Upper lobe of left lung (tissue), 6 donors: Measurements from ENCODE around the gene FNBP1L. TPM values are rescaled to one million over a fixed set of nuclear protein-coding genes. Genes with fewer than 3 reads are reported as not detected.
A peak's percentile ranks its signal among the peaks of the same experiment; 100 is the strongest.

ENCODE experiments used
- ATAC-seq, 2 donors: fragments of 200-7000 bp; cut with Tn5 transposase; one replicate each; pipeline ENCODE4 v1.9.1; 2022; ENCODE audit warnings: mild to moderate bottlenecking in 2 of 2, moderate library complexity in 2 of 2; ENCODE audit not compliant: low FRiP score in 2 of 2
- DNase-seq, 2 donors: peaks; one replicate each; pipeline ENCODE4 v3.0.0-alpha.2; 2019 to 2020
- H3K27ac ChIP-seq, 4 donors: fragments of 200-600 bp; sonication (generic); one replicate each; pipeline ENCODE4 v1.5.1; 2016 to 2019
- H3K27me3 ChIP-seq, 4 donors: fragments of 200-600 bp; sonication (generic); one replicate each; pipeline ENCODE4 v1.5.1; 2017 to 2019
- H3K36me3 ChIP-seq, 4 donors: fragments of 200-600 bp; sonication (generic); one replicate each; pipeline ENCODE4 v1.5.1; 2016 to 2019
- H3K4me1 ChIP-seq, 4 donors: fragments of 200-600 bp; sonication (generic); one replicate each; pipeline ENCODE4 v1.5.1; 2018 to 2019
- H3K4me3 ChIP-seq, 4 donors: fragments of 200-600 bp; sonication (generic); one replicate each; pipeline ENCODE4 v1.5.1; 2017 to 2019; ENCODE audit warnings: mild to moderate bottlenecking in 2 of 4, moderate library complexity in 1 of 4
- H3K9me3 ChIP-seq, 4 donors: fragments of 200-600 bp; sonication (generic); one replicate each; pipeline ENCODE4 v1.5.1; 2018 to 2019
- EP300 ChIP-seq, 4 donors: sonication (generic); formaldehyde crosslinking; IDR thresholded peaks; one replicate each; pipeline ENCODE4 v1.5.1; 2017; ENCODE audit warnings: antibody characterized with exemption in 4 of 4, control low read depth in 2 of 4
- POLR2A ChIP-seq, 4 donors: fragments of 450-650 bp; IDR thresholded peaks; one replicate each; pipeline ENCODE4 v1.5.1; 2016 to 2017; ENCODE audit warnings: antibody characterized with exemption in 4 of 4, mild to moderate bottlenecking in 2 of 4
- POLR2AphosphoS5 ChIP-seq, 2 donors: sonication (generic); formaldehyde crosslinking; IDR thresholded peaks; one replicate each; pipeline ENCODE4 v1.5.1; 2017; ENCODE audit warnings: antibody characterized with exemption in 2 of 2
- WGBS, 2 donors: methylation state at CpG; one replicate each; pipeline ENCODE4 v1.1.5; 2017 to 2018; 5-methylcytosine and 5-hydroxymethylcytosine counted together
- total RNA-seq, 6 donors: library from RNA; depleted of rRNA in 4 of 6; stranded (reverse); fragments of >200 nt in 4 of 6; gene quantifications; one replicate each; pipeline versions ENCODE4 v1.1.0 to v1.2.1, GENCODE V29; 2016 to 2021
- TF ChIP-seq, protein P1 (sequence below), 6 experiments: fragments of 450-650 bp in 4 of 6; fragments of 200-600 bp in 2 of 6; sonication (generic) in 2 of 6; IDR thresholded peaks; one replicate each; pipeline ENCODE4 v1.5.1; 2016 to 2019; ENCODE audit warnings: antibody characterized with exemption in 6 of 6
- donor health status: DM: no; HTN: no; CAD: no; lungs with moderate emphysema.
- donor health status: DM: no; HTN: yes; CAD: no; lungs with severe emphysema.

Gene FNBP1L
- total RNA-seq, 6 donors from 2014 or later = 28.5 to 84.0 (median 34.0) TPM

DNA sequence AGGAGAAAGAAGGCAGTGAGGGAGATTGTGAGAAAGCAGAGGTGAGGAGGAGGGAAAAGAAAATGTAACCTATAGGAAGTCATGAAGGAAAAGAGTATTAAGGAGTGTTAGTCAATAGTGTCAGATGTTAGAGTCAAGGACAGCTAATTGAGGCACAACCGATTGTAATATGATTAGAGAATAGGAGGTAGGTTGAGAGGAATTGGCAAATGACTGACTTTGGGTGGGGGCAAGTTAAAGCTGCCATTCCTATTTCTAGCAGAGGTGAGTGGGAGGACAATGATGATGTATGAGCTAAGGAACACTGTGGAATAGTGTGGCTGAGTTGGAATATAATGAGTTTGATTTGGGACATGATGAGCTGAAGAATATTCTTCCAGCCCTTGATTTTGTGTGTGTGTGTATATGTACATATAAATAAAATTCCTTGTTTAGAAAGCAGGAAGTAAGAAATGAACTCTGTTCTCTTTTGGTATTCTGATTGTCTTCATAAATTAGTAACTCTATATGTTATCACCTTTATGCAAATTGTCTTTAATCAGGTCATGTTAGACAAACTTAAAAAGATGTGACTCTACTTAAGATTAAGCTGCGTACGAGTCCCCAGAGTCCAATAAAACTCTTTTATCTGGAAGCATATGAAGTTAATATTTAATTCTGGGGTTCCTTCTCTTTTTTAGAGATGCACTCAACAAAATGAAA lies 98.4 kb downstream of the FNBP1L start:
- no peak for DNase-seq
- ATAC-seq = no peak

DNA sequence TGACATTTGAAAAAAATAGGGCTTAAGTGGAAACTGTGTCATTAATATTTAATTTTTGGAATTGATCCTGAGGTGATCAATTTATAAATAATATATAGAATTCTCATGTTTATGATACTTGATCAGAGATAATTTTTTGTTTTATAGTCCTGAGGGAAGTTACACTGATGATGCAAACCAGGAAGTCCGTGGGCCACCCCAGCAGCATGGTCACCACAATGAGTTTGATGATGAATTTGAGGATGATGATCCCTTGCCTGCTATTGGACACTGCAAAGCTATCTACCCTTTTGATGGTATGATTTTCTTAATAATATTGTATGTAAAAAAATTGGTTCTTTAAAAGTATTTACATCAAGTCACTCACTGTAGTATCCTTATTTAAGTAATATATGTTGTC lies 101.2 kb downstream of the FNBP1L start:
- TF ChIP-seq, protein P1, sequence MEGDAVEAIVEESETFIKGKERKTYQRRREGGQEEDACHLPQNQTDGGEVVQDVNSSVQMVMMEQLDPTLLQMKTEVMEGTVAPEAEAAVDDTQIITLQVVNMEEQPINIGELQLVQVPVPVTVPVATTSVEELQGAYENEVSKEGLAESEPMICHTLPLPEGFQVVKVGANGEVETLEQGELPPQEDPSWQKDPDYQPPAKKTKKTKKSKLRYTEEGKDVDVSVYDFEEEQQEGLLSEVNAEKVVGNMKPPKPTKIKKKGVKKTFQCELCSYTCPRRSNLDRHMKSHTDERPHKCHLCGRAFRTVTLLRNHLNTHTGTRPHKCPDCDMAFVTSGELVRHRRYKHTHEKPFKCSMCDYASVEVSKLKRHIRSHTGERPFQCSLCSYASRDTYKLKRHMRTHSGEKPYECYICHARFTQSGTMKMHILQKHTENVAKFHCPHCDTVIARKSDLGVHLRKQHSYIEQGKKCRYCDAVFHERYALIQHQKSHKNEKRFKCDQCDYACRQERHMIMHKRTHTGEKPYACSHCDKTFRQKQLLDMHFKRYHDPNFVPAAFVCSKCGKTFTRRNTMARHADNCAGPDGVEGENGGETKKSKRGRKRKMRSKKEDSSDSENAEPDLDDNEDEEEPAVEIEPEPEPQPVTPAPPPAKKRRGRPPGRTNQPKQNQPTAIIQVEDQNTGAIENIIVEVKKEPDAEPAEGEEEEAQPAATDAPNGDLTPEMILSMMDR (IDR thresholded peaks at IDR 0.05) = no peak
- TF ChIP-seq EP300 (IDR thresholded peaks at IDR 0.05) (no peak), POLR2A (IDR thresholded peaks at IDR 0.05) (no peak), POLR2AphosphoS5 (IDR thresholded peaks at IDR 0.05) (no peak)
- Histone ChIP-seq H3K9me3 (no peaks in the 10 kb centered on the region), H3K4me3 (no peak overlapping the region), H3K4me1 (peaks cover 20 to 26% (median 22%) of the 10 kb centered on the region in 4 donors), H3K36me3 (peaks cover 0 to 57% (median 6%) of the 10 kb centered on the region in 4 donors), H3K27me3 (no peaks in the 10 kb centered on the region), H3K27ac (no peak overlapping the region)
- DNase-seq (no peak), ATAC-seq (no peak)
- WGBS, 2 donors = 38 to 48% methylated on average over 1 of the region's 1 CpG

More for the DNA sequence above, 98.4 kb downstream of the FNBP1L start:
- H3K9me3 ChIP-seq = no peaks in the 10 kb centered on the region
- no peak overlapping the region for H3K27ac ChIP-seq
- TF ChIP-seq EP300 (IDR thresholded peaks at IDR 0.05) = no peak
- TF ChIP-seq, protein P1 (IDR thresholded peaks at IDR 0.05) = no peak
- no peak for TF ChIP-seq POLR2A (IDR thresholded peaks at IDR 0.05)
- 95% methylated on average over 3 of the region's 3 CpGs for WGBS, 2 donors
- no peaks in the 10 kb centered on the region for H3K27me3 ChIP-seq
- no peak overlapping the region for H3K4me3 ChIP-seq
- H3K4me1 ChIP-seq = no peaks in the 10 kb centered on the region
- H3K36me3 ChIP-seq = peaks cover 0 to 52% (median 6%) of the 10 kb centered on the region in 4 donors

DNA sequence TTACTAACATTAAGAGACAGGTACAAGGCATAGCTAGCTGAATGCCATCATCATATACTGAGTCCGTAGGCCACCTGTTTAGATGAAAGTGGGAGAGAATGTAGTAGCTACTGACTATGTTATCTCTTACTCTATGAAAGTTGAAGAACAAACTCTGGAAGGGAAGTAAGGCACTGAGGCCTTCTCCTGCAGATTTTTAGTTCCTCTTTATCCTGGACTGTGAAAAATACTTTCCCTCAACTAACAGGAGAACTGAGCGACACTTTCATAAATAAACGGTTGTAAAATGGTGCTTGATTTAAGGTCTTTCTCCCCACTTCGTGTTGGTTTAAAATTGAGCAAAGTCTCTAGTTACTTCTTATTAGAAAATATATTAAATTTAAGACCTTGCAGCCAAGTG lies 101.9 kb downstream of the FNBP1L start:
- Histone ChIP-seq H3K27ac (no peak overlapping the region), H3K9me3 (no peaks in the 10 kb centered on the region), H3K27me3 (no peaks in the 10 kb centered on the region), H3K36me3 (peaks cover 0 to 52% (median 6%) of the 10 kb centered on the region in 4 donors), H3K4me3 (no peak overlapping the region), H3K4me1 (peaks cover 27 to 33% (median 28%) of the 10 kb centered on the region in 4 donors)
- 75 to 79% methylated on average over 4 of the region's 4 CpGs for WGBS, 2 donors
- DNase-seq = no peak
- TF ChIP-seq POLR2A (IDR thresholded peaks at IDR 0.05) = no peak
- no peak for TF ChIP-seq POLR2AphosphoS5 (IDR thresholded peaks at IDR 0.05)
- TF ChIP-seq, protein P1 (IDR thresholded peaks at IDR 0.05) = no peak
- TF ChIP-seq EP300 (IDR thresholded peaks at IDR 0.05) = no peak
- ATAC-seq = no peak

DNA sequence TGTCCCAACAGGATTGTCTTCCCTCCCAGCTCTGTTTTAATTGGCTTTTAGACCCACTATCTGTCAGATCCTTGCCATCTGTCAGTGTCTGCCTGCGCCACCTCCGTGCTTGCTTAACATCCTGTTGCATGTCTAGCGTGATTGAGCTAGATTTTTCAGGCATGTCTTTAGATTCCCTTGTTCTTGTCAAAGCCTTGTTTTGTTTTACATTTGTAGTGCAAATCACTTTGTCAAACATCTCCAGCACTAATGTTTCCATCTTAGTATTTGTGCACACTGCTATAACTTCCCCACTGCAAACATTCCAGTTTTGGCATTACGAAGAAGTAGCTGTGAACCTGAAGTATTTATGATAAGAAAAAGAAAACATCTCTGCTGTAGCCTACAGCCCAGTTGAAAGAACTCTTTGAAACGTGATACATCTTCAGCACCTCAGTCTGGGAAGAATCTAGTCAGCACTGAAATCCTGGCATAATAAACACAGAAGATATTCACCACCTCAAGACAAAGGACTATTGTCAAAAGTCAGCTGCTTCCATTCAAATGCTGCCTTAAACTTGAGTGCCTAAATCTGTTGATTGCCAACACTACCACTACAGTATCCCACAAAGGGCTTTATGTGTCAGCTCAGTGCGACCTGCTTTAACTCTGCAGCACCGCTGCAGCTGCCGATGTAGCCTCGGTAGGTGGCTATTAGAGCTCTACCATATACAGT lies 105.0 kb downstream of the FNBP1L start:
- DNase-seq = no peak
- no peak for ATAC-seq
- 41 to 42% methylated on average over 9 of the region's 9 CpGs for WGBS, 2 donors

More for the DNA sequence above, 105.0 kb downstream of the FNBP1L start:
- peaks cover 0 to 35% (median 6%) of the 10 kb centered on the region in 4 donors for H3K36me3 ChIP-seq
- no peak overlapping the region for H3K4me3 ChIP-seq
- peaks cover 32 to 46% (median 37%) of the 10 kb centered on the region in 4 donors for H3K4me1 ChIP-seq
- no peaks in the 10 kb centered on the region for H3K27me3 ChIP-seq
- TF ChIP-seq POLR2A (IDR thresholded peaks at IDR 0.05) = no peak
- TF ChIP-seq EP300 (IDR thresholded peaks at IDR 0.05) = no peak
- TF ChIP-seq POLR2AphosphoS5 (IDR thresholded peaks at IDR 0.05) = no peak
- TF ChIP-seq, protein P1 (IDR thresholded peaks at IDR 0.05) = no peak
- no peaks in the 10 kb centered on the region for H3K9me3 ChIP-seq
- peak overlapping the region; percentile 28 to 72 (median 66) for H3K27ac ChIP-seq
